Right renal pelvis (tissue), 4 donors: Measurements from ENCODE around the gene DPYSL4. TPM values are rescaled to one million over a fixed set of nuclear protein-coding genes. Genes with fewer than 3 reads are reported as not detected.

Source experiments
- DNase-seq, 4 donors: peaks; one replicate each; pipeline ENCODE4 v3.0.0-alpha.2; 2013; ENCODE audit warnings: low read depth in 4 of 4, low spot score in 3 of 4, missing footprints in 1 of 4
- polyA plus RNA-seq, 4 donors: library from polyadenylated mRNA; unstranded; fragments of 120-200 nt; gene quantifications; one replicate each; pipeline ENCODE4 v1.2.1, GENCODE V29; 2013; ENCODE audit not compliant: insufficient read length in 4 of 4

The DPYSL4 gene
- polyA plus RNA-seq, 4 donors, result 12.2 to 22.5 (median 15.0) TPM

DNA sequence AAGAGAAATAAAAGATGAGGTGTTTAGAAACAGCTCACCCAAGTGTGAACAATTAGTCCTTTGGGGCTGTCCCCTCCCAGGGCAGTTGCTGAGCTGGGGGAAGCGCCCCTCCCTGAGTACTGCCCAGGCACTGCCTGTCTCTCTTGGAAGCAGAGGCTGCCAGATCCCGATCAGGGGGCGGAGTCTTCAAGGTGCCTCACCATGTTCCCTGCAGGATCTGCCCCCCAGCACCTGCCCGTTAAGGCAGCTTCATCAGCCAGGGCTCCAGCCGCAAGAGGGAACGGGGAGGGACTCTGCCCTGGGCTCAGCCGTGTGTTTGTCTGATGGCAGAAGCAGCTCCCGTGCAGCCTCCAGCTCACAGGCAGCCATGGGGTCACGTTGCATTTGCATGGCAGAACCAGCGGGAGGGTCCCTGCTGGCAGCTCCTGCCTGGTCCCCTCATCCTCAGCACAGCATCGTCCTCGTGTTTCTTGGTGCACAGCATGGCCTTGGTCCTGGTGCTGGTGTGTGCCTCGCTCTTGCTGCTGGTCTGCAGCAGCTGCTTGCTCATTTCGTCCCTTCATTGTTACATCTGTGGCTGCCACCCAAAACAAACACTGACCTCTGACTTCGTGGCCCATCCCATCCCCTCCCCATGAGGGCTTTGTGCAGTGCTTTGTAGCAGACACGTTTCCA, 10.7 kb upstream of the DPYSL4 start:
- DNase-seq, result no peak

DNA sequence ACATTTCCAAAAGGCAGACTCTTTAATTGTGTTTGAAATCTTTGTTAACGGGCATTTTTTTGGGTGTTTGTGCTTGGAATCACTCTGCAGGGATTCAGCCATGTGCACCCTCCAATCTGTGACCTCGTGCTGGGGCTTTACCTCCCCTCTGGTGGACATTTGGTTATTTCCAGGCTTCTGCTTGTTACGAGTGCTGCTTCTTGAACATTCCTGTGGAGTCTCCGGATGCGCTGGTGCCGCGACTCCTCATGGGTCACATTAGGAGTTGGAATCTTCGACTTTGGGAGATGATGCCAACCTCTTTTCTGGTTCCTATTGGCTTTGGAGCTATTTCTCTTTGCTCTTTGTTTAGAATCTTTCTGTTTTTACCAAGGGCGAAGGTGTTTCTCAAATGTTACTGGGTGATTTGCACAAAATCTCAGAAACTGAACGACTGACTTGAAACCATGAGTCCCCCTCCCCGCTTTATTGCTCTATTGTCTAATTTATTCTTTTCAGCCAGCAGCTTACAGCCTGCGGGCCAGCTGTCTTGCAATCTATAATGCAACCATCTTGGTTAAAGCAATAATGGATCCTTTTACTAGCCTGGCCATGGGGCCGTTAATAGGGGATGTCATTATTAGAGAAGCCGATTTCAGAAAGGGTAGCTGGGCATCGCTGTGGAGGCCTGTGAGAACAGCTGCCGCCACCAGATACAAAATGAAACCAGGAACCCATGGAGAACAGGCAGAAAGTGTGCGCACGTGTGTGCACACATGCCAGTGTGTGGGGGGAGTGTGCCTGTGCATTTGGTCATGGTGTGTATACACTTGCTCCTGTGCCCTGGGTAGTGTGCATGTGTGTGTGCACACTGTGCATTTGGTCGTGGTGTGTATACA, 9.9 kb upstream of the DPYSL4 start:
- no peak for DNase-seq

DNA sequence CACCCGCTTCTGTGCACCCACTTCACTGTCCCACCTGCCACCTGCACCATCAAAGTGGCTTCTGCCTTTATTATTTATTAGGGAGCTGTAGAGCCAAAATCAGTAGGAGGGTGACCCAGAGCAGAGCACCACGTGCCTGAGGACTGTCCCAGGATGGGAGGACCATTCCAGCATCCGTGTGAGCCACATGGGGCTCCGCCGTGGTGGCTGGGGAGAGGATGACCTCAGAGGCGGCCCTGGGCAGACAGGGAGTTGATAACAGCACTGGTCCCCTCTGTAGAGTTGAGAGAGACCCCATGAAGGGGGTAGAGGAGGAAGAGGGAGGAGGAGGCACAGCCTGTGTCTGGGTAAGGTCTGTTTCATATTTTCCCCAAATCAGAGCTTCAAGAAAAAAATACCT, 8.7 kb upstream of the DPYSL4 start:
- no peak for DNase-seq

DNA sequence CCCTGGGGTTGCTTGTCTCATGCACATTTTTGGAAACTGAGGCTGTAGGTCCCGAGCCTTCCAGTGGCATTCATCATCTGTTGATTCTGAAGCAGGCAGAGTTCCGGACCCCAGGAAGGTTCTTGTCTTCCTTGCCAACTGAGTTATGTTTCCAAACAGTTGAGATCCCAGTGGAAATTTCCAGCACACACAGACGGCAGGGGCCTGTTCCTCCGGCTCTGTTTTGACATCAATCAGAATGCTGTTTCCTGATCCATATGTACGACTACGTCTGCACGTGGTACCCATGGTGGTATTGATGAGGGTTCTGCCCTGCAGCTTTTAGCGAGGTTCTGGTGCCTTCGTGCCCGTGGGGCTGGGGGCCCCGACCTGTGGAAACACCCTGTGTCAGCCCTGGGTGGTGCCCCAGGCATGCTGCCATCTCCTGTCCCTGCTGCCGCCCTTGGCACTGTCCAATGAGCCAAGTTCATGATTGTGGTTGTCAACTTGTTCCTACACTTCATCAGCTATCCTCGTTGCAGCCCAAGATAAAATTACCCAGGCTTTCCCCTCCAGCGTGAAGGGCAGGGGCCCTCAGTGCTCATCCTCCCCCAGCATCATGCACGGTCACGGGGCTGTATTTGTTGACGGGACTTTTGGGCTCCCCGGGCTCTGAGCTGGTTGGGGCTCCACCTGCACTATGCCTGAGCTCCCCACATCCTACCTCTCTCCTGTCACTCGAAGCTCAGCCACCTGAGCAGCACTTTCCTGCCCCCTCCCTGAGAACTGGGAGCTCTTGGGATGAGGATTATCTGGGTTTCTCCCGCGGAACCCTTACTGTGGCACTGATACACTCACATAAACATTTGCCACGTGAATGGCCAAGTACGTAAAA, 7.8 kb upstream of the DPYSL4 start:
- no peak for DNase-seq

DNA sequence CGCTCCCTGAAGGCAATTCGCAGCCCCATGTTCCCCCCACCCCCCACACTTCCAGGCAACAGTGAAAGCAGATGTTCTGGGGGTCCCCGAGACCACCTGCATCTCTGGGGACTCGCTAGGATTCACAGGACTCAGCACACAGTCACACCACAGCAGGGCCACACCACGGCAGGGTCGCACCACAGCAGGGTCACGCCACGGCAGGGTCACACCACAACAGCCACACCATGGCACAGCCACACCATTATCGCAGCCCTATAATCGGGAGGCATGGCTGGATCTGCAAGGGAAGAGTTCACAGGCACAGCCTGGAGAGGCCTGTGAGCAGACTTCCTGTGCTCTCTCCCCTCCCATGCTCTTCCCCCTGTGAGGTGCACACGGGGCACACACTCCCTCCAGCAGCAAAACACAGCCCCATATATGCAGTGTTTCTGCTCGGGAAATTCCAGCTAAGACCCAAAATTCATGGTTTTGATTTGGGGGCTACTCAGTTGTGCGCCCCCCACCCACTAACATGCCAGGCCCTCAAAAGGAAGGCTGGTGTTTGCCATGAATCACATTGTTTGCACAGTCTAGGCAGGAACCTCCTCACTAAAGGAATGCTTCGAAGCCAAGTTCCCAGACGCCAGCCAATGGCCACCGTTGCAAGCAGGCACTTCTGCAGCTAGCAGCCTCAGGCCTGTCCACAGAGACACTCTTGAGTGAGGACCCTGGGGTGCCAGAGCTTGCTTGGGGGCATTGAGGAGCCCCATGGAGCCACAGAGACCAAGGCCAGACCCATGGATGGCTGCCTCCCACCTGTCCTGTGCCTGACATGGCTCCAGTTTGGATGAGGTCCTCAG, 7.0 kb upstream of the DPYSL4 start:
- no peak for DNase-seq

DNA sequence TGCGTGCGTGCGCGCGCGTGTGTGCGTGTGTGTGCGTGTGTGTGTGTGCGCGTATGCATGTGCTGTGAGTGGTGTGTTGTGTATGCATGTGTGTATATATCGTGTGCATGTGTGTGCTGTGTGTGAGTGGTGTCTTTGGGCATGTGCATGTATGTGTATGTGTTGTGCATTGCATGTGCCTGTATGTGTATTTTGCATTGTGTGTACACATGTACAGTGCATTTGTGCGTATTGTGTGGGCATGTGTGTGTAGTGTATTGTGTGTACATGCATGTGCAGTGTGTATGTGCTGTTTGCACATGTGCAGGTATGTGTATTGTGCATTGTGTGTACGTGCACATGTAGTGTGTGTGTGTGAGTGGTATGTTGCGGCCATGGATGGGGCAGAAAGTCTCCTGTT, 6.0 kb upstream of the DPYSL4 start:
- DNase-seq, result no peak

DNA sequence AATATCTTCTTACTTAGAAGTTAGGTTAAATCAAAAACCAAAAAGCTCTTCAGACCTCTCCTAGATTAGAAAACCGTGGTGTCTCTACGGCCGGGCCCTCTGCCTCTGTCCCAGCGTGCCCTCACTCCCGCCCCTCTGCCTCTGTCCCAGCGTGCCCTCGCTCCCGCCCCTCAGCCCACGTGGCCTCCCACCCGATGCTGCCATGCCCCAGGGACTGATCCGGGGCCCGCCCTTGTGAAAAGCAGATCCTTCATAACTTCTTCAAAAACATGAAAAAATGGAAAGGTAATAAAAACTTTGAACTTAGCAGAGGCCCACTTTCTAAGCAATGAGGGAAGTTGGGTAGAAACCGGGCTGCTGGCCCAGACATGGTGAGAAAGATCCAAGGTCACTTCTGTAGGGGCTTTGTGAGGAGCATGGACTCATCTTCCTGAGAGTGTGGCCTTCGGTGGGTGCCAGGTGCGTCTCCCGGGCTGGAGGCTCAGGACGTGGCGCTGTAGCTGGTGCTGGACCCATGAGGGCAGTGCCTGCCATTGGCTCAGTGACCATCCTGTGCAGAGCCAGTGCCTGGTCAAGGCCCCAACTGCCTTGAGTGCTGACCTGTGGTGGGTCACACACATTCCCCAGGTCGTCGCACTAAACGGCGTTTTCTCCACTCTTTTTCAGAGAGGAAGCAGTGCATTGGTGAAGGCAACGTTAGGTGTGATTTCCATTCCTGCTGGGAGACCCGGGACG, 4.9 kb upstream of the DPYSL4 start:
- DNase-seq, result no peak

DNA sequence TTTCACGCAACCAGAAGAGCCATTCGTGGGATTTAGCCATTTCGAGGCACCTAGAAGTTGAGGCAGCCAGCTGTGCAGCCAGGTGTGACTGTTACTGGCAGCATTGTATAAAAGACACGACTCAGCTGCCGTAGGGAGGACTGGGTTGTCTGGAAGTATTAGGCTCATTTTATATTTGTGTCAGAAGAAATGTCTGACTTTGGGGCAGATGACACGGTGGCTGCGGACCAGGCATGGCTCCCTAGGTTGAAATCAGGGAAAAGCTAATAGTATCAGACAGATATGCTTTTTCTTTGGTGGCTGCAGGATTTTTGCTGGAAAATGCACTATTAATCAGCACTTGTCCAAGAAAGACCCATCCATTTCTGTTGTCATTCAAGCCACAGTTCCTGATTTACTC, 4.2 kb upstream of the DPYSL4 start:
- DNase-seq, result no peak

DNA sequence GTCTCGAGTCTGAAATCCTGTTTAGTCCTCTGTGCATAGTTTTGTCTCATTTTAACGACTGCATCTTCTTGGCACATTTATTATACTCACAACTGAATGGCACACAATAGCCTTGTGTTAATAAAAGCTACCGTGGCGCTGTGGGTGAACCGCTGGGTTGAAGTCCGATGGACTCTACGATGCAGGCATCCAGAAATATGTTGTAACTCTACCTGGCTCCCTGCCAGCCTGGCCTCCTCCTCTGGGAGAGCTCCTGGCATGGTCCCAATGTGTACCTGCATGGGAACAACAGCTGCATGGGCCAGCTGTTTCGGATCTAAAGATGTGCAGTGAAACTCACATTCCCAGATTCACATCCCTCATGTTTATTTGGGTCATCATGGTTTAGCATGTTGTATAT, 3.7 kb upstream of the DPYSL4 start:
- no peak for DNase-seq

DNA sequence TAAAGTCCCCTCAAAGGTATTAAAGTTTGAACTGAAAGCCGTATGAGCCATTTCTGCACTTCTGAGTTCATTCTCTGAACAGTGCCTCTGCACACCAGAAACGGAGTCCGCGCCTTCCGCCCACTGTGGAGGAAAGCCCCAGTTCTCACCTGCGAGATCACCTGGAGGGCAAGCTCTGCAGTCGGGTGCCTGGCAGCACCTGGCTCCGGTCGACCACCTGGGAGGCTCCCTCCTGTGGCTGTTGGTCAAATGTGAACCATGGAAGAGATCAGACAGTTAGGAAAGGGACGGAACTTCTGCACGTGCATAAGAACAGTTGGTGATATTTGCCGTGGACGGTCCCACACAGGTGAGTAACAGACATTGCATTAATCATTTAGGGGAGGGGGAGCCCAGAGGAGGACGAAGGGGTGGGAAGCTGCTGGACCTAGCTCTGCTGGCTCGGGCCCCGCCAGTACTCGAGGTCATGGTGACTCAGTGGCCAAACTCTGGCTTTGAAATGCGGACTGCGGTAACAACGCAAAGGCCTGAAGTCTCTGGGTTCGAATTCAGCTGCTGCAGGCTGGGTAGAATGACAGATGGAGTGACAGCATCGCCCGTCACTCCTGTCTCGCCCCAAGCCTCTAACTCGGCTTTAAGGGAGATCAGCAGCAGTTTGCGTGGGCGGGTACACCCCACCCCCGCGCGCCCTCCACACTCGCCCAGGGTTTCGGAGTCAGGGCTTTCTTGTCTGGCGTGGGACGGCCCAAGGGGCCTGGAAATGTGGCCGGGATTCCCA, 1.7 kb upstream of the DPYSL4 start:
- DNase-seq, result no peak

DNA sequence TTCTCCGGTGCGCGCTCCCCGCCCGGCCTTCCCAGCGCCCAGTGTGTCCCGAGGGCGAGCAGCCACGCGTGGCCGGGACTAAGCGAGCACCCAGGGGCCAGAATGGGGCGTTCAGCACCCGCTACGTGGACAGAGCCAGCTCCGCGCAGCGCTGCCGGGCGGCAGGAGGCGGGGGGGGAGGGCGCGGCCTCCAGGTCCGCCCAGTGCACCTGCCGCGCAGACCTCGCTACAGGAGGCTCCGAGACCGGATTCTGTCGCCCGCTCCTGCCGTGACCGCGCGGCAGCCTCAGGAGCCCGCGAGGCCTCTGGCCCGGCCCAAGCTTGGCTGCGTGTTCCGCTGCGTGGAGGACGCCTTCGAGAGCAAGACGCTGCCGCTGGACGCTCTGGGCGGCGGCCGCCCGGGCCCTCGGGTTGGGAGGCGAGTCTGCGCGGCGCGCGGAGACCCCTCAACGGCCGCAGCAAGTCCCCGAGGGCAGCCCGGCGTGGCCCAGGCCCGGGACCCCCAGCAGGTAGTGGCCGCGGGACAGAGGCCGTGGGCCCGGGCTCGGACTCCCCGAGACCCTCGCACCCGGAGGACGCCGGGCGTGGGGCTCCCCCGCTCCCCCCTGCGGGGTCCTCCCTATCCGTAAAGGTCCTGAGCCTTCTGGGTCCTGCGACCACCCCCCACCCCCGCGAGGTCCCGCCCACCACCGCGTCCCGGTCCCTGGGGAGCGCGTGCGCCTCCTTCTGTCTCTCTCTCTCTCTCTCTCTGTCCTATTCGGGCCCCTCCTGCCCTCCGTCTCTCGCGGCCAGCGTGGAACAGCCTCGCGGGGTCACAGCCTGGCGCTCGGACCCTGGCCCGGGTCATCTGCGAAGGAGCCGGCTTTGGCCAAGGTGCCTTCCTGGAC, 904 bp upstream of the DPYSL4 start:
- no peak for DNase-seq

DNA sequence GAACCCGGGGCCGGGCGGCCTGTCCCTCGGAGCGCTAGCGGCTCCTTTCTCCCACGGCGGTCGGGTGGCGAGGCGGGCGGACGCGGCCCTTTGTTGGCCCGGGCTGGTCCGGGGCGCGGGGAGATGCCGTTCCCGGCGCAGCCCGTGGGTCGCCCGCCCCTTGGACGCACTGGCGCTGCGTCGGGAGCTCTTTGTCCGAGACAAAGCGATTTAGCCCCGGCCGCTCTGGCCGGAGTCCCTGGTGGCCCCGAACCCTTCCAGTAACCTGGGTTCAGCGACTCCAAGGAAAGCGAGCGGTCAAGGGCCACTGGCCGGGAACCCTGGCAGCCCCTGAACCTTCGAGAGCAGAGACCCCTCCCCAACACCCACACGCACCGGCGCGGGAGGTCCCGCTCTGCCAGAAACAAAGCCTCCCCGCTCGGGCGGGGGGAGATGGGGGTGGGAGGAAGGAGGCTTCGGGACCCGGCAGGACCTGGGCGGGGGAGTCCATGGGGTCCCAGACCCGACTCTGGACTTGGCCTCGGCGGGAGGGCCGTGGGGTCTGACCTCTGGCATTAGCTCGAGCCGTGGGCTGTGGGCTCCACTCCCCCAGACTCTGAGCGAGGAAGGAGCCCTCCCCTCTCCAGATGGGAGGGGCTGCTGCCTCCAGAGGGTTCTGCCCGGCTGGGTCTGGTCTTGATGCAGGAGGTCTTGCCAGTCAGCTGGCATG, 836 bp downstream of the DPYSL4 start:
- DNase-seq, result no peak

DNA sequence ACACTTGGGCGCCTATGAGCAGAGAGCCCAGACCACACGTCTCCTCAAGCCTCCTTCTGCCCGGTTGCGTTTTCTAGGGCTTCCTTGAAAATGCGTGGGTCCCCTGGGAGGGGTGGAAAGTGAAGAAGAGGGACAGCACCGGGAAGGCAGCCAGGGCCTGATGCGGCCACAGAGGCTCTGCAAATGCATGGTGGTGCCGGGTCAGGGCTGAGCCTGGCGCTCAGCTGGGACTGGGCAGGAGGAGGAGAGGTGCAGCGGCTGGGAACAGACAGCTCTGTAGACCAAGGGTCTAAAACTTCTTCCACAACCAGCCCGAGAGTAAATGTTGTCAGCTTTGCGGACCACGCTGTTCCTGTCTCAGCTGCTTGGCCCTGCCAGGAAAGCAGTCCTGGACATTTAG, 1.6 kb downstream of the DPYSL4 start:
- no peak for DNase-seq

DNA sequence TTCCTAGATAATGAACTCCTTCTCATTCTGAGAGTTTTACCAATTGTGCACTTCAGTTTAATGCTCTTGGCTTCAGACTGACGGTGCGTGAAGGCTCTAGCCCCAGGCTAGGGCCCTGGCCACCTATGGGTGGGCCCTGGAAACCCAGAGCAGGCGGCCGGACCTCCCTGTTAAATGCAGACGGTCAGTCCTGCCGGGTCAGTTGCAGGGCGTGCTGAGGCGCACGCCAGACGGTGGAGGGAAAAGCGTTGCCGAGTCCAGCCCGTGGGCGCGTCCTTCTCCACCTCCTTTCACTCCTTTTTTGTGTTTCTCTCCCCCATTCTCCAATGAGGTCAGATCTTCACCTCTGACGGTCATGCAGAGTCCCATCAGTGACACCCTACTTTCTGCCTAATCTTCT, 2.3 kb downstream of the DPYSL4 start:
- no peak for DNase-seq

DNA sequence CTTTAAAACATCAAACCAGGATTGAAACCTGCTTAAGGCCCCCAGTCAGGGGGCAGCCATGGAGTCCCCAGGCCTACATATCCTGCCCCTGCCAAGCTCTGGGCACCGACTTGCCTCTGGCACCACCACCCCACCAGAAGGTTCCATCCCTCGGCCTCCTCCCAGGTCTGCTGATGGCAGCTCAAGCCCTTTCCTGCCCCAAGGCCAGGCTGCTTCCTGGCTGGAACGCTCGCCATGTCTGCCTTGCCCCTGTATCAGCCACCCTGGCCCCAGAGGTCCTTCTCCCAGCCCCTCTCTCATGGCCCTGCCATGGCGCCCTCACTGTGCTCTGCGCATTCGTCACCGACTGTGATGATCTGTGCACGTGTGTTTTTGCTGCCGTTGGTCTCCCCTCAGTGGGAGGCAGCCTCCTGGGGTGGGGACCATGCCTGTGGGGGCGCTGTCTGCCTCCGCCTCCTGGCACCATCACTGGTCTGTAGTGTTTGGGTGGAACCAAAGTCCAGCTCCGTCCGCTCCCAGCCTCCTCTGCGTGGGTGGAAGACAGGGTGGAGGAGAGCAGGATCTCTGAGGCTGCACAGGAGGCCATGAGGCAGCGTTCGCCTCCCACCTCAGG, 3.2 kb downstream of the DPYSL4 start:
- DNase-seq, result no peak

DNA sequence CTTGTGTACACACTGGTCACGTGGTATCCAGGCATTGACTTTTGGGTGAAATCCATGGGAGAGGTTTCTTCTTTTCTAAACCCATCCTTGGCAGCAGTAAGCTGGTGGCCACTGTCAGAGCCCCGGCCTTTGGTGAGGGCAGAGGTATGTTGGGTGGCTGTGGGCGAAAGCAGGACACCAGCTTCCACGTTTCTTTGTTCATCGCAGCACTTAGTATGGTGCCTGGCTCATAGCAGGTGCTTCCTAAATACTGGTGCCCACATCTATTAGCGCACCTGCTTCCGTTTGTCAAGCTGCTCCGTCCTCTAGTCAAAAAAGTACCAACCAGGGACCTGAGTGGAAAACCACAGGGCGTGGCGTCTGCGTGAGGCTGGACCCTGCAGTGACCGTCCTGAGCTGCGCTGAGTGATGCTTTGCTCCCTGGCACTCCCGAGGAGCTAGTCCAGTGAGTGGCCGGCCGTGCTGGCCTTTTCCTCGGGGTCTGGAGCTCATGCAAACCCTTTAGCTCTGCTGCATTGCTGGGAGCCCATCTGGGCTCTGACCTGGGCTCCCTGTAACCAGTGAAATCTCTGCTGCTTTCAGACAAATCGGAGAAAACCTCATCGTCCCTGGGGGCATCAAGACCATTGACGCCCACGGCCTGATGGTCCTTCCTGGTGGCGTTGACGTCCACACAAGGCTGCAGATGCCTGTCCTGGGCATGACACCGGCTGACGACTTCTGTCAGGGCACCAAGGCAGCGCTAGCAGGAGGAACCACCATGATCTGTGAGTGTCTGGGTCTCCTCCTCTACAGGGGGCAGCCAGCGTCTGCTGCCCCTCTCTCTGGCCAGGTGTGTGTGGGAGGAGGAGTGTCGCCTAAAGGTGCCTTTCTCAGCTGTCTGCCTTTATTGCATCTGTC, 5.6 kb downstream of the DPYSL4 start:
- DNase-seq, result no peak
